ENCODE measurements around the gene MCC.

MCC gene

GRCh38 chr5:113038136-113038535 is 450.1 kb downstream of the MCC start:
- no peak for TF ChIP-seq CTCF (IDR thresholded peaks at IDR 0.05; ENCODE audit: borderline replicate concordance, control extremely low read depth, extremely low read depth, insufficient read depth, missing control alignments)
- in situ Hi-C loops (cut with MboI; ENCODE audit: low sequenced_read_pairs, unreplicated experiment): no loop called here
- DNase-seq (ENCODE audit: low spot score): no peak

DNA sequence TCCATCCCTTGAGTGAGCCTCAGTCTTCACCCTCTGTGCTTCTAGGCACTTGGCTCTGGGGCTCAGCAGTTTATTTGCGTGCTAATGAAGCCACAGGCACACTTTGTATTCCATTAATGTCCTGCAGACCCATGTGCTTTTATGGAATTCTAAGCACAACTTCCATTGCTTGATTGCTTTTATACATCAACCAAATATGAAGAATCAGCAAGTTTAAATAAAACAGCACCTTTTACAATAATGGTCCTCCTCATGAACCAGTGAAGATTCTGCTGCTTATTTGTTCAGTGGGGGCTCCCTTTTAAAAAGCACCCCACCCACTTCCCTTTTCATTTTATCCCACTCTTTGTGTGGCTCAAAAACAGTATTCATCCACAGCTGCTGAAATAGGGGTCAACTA is 451.4 kb downstream of the MCC start:
- DNase-seq (ENCODE audit: low spot score): no peak
- in situ Hi-C loops (cut with MboI; ENCODE audit: low sequenced_read_pairs, unreplicated experiment): no loop called here
- no peak for TF ChIP-seq CTCF (IDR thresholded peaks at IDR 0.05; ENCODE audit: borderline replicate concordance, control extremely low read depth, extremely low read depth, insufficient read depth, missing control alignments)

DNA sequence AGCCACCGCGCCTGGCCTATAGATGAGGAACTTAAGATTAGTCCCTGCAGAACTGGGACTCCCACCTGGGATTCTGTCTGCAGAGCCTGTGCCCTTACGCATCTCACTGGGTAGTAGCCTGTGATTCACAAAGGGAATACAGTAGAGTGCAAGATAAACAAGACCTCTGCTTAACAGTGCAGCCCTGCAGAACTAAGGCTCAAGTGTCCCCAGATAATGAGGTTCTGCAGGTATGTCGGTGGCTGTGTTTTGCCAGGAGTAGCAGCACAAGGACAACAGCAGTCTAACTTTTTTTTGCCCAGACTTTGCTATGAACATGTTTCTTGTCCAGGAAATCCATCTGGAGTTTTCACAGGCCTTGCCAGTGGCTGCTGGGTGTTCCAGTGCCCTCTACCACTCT is 451.9 kb downstream of the MCC start:
- in situ Hi-C loops (cut with MboI; ENCODE audit: low sequenced_read_pairs, unreplicated experiment): no loop called here
- no peak for TF ChIP-seq CTCF (IDR thresholded peaks at IDR 0.05; ENCODE audit: borderline replicate concordance, control extremely low read depth, extremely low read depth, insufficient read depth, missing control alignments)
- no peak for DNase-seq (ENCODE audit: low spot score)

DNA sequence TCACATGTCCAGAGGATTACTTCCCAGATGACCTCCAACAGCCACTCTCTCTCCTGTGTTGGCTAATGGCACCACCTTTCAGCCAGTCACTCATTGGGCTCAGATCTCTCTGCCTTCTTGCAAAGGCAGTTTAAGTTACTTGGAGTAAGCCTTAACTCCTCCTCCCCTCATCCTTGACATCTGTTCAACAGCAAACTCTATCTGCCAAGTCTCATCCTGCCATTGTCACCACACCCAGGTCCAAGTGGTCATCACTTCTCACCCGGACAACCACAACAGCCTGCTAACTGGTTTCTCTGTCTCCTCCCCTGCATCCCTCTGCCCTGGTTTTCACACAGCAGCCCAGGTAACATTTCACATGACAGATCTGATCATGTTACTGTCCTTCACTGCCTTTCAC is 453.2 kb downstream of the MCC start:
- no peak for TF ChIP-seq CTCF (IDR thresholded peaks at IDR 0.05; ENCODE audit: borderline replicate concordance, control extremely low read depth, extremely low read depth, insufficient read depth, missing control alignments)
- in situ Hi-C loops (cut with MboI; ENCODE audit: low sequenced_read_pairs, unreplicated experiment): no loop called here
- DNase-seq (ENCODE audit: low spot score): no peak

- in situ Hi-C loops (cut with MboI; ENCODE audit: low sequenced_read_pairs, unreplicated experiment): no loop called here
- TF ChIP-seq CTCF (IDR thresholded peaks at IDR 0.05; ENCODE audit: borderline replicate concordance, control extremely low read depth, extremely low read depth, insufficient read depth, missing control alignments): no peak
- no peak for DNase-seq (ENCODE audit: low spot score)
Measured at GRCh38 chr5:113034182-113034773, 454.0 kb downstream of the MCC start.

GRCh38 chr5:113031557-113031956 is 456.7 kb downstream of the MCC start:
- TF ChIP-seq CTCF (IDR thresholded peaks at IDR 0.05; ENCODE audit: borderline replicate concordance, control extremely low read depth, extremely low read depth, insufficient read depth, missing control alignments): no peak
- in situ Hi-C loops (cut with MboI; ENCODE audit: low sequenced_read_pairs, unreplicated experiment): no loop called here
- DNase-seq (ENCODE audit: low spot score): no peak

GRCh38 chr5:113031104-113031503 is 457.1 kb downstream of the MCC start:
- in situ Hi-C loops (cut with MboI; ENCODE audit: low sequenced_read_pairs, unreplicated experiment): no loop called here

More at GRCh38 chr5:113031104-113031503, 457.1 kb downstream of the MCC start:
- TF ChIP-seq CTCF (IDR thresholded peaks at IDR 0.05; ENCODE audit: borderline replicate concordance, control extremely low read depth, extremely low read depth, insufficient read depth, missing control alignments): no peak
- DNase-seq (ENCODE audit: low spot score): no peak

All from GM13976 (cell line).